Cortex of kidney (tissue), 1 donor: ENCODE measurements around the gene ECT2.
"Not testable (repeated sequence)": the region's sequence is repeated elsewhere in the genome, so short reads cannot be mapped to it uniquely, and the experiment has no call there.

Experiments used
- DNase-seq: peaks from one replicate; lab custom pipeline; 2025; lab: John Stamatoyannopoulos, UW

ECT2 gene

DNA sequence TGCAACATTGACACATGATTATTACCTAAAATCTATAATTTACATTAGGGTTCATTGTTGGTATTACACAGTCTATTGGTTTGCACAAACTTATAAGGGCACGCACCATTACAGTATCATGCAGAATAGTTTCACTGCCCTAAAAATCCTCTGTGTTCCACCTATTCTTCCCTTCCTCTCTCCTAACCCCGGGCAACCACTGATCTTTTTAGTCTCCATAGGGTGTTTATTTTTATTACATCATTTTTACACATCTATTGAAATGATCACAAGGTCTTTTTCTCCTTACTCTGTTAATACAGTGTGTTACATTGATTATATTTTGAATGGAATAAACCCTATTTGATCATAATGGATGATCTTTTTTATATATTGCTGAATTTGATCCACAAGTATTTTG is 15.5 kb upstream of the ECT2 start:
- DNase-seq, result no peak

DNA sequence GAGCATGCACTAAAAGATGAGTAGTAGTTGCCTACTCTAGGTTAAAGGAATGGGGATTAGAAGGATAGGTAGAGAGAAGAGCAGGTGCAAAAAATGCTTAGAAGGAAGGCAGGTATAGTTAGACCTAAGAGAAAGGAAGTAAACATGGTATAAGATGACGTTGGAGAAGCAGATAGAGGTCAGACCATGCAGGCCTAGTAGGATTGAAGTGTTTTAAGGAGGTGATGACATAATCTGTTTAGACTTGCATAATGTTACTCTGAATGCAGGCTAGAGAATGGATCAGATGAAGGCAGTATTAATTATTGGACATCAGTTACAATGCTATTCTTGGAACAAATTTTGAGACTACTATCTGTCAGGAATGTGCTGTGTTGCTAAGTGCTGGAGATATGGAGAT is 11.1 kb upstream of the ECT2 start:
- DNase-seq, result no peak

DNA sequence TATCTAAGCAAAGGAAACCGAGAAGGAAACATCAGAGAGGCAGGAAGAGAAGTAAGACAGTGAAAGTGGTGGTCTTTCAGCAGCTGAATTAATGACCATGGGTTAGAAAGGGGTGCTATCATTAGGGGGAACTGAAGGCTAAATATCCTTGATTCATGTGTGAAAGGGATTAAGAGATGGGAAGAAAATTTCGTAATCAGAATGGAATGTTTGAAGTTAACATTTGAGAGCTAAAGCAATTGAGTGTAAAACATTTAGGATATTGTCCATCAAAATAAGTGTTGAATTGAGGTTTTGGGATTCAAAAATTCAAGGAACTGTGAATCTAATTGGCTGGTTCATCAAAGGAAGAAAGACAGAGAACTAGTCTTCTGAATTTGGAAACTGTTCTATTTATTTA is 4.1 kb upstream of the ECT2 start:
- no peak for DNase-seq

DNA sequence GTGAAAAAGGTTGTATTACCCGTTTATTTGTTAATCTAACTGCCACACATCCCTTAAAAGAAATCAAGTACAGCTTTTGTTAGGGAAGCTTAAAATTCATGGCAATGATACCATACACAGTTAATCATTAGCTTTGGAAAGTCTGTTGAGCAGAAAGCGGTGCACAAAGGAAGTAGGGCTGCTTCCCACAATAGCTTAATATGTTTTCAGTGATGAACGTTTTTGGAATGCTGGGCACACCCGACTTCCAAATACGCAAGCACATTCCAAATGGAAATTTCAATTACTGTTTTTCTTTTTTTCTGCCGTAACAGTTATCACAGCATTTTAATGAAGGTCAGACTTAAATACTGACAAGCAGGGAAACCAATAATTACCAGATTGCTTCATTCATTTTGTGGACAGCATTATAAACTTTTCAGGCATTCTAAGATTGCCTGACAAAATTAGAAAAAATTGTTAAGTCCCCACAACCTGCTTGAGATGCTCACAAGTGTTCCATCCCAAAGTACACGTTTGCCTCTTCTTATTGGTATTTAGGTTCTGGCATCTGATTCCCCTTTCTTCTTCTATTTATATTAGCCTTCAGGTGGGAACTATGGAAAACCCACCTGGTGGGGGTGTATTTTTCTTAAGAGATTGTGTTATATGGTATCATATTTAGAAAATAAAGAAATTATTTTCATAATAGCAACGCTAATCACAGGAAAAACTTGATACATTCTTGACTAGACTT is 1.1 kb upstream of the ECT2 start:
- DNase-seq, result no peak

DNA sequence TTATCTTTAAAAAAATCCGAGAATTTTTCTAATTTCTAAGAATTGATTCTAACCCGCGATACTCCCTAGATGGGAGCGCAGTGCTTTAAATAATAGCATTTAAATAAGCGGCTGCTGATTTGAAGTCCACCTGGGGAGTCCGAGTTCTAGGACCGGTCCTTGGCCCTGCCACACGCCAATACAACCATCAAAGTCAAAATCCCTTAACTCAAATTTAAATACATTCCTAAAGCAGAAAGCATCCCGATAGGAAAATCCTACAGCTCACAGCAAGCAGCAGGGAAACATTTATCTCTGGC is 508 bp upstream of the ECT2 start:
- DNase-seq, result no peak

DNA sequence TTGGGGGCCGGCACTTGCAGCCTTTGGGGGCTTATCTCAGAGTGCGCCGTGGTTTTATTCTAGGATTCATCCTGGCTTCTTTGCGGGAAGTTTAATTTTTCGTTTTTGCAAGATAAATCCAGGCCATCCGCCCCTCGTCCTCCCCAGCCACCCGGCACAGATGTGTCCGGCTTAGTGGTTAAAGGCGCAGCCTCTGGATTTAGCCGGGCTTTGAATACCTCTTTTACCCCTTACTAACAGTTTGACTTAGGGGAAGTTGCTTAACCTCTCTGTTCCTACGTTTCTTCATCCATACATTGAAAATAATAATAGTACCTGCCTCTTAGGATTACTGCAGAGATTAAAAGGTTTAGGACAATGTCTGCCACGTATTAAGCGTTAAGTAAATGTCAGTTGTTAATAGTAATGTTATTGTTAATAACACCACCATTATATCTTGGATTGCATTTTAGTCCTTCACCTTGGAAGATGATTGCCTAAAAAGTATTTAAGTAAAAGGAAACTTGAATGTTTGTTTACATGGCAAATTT is 714 bp downstream of the ECT2 start:
- DNase-seq, result no peak

DNA sequence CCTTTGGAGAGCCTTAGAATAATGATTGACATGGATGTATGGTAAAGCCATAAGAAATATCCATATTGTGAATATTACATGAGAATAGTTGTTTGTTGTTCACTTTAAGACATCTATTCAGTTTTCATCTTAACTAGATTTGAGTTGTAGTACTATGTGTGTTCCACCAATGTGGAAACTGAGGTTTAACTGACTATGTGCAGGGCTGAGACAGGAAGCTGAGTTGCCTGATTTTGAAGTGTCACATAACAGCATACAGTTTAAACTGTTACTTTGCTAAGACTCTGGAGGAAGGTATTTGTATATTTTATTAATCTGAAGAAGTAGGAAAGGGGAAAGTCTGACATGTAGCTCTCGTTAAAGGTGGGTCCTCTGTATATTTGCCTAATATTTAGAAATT is 2.1 kb downstream of the ECT2 start:
- DNase-seq, result no peak

DNA sequence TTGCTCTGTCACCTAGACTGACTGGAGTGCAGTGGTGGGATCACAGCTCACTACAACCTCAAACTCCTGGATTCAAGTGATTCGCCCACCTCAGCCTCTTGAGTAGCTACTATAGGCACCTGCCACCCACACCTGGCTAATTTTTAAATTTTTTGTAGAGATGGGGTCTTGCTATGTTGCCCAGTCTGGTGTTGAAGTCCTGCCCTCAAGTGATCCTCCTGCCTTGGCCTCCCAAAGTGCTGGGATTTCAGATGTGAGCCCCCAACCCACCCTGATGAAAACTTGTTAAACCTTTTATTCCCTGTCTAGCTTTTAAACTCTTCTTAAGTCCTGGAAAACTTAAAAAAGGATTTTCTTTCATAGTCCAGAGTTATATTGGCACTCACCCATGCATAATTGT is 2.6 kb downstream of the ECT2 start:
- no peak for DNase-seq

DNA sequence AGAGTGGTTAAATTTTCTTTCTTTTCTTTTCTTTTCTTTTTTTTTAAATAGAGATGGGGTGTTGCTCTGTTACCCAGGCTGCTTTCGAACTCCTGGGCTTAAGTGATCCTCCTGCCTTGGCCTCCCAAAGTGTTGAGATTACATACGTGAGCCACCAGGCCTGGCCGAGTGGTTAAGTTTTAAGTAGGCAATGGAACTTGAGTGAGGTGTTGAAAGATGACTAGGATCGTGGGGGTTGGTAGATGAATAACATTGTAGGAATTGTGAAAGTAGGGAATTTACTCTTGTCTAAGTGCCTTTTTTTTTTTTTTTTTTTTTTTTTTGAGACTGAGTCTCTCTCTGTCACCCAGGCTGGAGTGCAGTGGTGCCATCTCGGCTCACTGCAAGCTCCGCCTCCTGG is 9.9 kb downstream of the ECT2 start:
- not testable (repeated sequence) for DNase-seq

DNA sequence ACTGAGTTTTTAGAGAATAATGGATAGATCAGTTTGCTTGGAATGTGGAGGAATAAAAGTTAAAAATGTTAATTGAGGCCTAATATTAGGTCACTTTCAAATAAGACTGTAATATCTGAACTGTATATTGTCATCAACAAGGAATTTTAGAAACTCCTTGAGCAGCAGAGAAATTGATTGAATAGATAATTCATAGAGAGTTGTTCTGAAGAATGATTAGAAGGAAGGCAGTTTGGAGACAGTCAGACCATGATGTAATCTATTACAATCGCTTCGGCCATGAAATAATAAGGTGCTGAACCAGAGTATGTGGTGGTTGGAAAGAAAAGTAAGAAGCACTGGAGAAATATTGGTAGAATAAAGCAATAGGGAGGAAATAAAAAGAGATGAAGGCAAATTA is 15.7 kb downstream of the ECT2 start:
- no peak for DNase-seq

DNA sequence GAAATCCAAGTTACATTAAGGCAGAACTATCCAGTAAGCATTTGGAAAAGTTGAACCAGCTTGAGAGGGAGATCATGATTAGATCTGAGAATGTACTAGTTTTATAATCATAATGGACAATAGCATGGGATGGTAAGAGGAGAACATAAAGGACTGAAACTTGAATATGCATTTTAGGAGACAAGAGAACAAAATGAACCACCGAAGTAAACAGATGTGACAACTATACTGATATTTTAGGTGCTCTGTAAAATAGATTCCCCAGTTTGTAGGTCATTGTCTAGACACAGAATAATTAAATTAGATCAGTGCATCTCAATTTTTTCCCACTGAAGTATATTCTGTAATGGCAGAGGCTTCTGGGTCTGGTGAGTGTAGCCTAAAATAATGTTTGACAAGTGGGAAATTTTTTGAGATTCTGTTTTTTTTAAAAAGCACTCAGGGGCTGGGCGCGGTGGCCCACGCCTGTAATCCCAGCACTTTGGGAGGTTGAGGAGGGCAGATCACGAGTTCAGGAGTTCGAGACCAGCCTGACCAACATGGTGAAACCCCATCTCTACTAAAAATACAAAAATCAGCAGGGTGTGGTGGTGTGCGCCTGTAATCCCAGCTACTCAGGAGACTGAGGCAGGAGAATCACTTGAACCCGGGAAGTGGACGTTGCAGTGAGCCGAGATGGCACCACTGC is 16.3 kb downstream of the ECT2 start:
- no peak for DNase-seq

DNA sequence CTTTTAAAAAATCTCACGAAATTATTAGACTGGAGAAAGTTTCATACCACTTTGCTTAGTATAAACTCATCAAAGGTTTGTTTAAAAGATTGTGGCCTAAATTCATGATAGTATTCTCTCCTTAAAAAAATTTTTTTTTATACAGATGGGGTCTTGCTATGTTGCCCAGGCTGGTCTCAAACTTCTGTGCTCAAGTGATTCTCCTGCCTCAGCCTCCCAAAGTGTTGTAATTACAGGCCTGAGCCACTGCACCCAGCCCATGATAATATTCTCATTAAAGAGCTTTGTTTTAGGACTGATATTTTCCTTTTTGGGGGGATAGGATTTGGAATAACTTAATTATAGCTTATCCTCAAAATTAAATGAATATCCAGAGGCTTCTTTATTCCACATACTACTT is 19.9 kb downstream of the ECT2 start:
- no peak for DNase-seq

DNA sequence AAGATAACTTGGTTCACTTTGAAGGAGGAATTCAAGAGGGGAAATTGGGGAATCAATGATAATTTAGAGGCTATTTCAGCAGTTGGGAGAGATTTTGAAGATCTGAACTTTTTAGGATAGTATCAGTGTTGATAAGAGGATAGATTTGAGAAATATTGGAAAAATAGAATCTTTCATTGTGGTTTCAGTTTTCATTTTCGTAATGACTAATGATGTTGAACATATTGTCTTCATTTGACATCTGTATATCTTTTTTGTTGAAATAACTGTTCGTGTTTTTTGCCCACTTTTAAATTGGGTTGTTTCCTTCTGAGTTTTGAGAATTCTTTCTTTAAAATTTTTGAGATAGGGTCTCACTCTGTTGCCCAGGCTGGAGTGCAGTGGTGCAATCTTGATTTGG is 21.1 kb downstream of the ECT2 start:
- no peak for DNase-seq

DNA sequence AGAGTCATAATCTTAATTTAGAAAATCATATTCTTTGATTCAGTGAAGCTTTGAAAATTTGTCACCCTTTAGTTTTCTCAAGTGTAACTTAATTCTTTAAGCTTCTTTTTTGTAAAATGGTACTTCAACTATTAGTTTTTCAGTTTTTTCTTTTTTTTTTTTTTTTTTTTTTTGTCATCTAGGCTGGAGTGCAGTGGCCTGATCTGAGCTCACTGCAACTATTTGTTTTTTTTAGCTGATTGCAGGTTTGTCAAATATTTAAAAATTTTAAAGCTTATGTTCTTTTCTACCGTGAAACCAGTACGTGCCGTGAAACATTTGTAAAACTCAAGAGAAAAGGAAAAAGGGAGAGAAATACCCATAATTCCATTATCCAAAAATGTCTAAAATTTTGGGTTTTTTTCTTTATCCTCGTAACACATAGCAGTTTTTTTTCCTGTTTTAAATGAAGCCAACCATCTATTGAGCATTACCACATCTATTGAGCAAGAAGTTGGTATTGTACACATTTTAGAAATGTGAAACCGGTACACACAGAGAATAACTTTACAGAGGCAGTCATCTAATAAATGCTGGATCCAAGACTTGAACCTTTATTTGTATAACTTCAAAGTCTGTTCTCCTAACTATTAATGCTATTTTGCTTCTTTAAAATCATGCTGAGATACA is 25.7 kb downstream of the ECT2 start:
- DNase-seq, result no peak

DNA sequence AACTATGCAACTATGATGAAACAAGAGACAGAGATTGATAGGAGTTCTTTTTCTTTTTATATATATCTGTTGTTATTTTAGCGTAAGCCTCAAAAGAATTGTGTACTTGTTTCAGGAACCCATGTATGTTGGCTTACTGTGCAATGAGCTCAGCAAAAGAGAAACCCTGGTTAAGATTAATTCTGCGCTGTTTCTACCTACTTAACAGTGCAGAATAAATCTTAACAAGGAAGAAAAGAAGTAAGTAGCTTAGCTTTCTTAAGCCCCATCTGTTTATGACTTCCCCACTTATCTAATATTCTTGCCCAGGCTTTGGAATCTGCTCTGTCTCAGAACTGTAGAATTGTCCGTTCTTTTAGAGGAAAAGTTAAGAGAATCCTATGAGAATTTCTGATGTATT is 27.4 kb downstream of the ECT2 start:
- no peak for DNase-seq

DNA sequence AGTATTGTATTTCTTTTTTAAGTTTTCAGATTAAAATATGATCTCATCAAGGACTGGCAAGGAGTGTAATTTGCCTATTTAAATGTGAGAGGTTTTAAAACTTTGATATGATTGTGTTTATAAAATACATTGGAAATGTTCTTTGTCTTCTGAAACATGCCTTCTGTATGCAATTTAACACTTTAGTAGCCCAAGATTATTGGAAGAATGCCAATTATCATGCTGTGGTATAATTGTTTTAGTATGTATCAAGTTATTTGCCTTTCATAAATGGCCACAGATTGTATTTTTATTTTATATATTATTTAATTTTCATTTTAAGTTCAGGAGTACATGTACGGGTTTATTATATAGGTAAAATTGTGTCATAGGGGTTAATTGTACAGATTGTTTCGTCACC is 31.7 kb downstream of the ECT2 start:
- DNase-seq, result no peak

DNA sequence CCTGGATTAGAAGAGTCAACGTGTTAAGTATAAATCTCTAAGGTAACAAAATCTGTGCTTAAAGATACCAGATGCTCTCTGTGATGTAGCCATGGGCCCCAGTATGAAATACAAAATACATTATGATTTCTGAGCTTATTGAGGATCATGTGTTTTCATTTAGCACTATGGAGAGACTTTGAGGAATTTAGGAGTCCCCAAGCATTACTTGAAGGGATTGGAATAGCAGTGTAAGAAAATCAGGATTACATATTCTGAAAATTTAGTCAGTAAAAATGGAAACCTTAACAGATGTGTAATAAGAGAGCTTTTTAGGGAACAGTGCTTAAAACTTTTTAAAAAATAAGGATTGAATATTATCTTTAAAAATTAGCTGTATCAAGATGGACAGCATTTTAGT is 35.5 kb downstream of the ECT2 start:
- no peak for DNase-seq

DNA sequence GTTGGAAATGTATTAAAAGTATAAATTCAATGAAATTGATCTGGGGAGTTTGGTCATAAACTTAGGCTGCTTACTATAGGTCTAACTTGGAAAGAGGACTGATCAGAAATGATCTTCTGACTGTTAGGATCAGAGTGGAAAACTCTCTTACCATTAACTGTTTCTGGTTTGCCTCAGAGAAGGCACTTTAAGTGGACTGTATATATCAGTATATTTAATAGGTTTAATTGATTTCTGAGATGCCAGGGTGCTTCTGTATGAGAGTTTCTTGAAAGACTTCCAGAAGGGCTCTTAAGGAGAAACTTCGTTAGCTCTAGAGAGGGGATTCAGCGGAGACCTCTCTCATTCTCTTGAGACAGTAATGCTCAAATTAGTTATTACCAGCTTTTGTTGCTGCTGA is 36.5 kb downstream of the ECT2 start:
- no peak for DNase-seq

DNA sequence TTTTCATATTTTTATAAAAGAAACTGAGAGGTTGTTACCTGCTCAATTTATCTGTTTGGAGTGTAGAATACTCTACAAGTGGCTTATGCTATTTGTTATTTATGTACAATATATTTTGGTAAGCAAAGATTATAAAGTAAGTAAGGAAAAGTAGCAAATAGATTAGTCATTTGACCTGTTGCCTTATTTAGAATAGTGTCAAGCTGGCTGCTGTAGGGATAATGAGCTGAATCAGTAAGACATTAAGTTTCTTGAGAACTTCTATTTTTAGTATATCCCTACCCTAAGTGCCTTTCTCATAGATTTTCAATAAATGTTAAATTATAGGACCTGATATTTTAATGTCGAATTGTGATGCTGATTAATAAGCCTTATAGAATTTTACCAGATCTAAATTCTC is 37.2 kb downstream of the ECT2 start:
- no peak for DNase-seq

DNA sequence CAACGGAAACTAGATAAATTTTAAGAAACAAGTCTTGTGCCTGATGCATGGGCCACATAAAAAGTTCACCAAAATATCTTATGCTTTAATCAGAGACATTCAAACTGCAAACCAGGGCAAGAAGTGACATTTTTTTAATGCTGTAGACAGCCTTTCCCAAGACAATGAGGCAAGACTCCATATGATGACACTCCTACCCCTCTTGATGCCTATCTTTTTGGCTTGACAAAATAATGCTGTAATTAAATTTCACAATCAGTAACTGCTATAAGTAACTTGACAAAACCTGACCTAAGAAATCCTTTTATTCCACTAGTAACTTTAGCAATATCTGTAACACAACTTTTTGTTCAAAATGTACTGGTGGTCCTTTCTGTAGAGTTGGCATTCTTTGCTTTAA is 48.7 kb downstream of the ECT2 start:
- no peak for DNase-seq

DNA sequence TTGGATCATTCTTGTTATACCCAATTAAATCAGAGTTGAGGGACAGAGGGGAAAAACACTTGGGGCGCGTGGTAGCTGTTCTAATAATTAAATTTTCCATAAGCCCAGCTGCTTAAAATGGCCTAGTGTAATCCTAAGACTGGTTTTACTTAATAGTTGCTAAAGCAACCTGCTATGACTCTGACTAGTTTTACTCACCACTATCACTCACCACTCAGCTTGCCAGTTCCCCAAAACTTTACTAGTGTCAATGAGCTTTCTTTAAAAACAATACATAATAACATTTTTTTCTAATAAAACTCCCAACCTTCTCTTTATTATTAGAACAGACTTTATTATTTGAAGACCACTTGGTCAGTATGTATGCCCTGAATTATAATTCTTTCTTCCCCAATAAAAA is 49.6 kb downstream of the ECT2 start:
- no peak for DNase-seq

DNA sequence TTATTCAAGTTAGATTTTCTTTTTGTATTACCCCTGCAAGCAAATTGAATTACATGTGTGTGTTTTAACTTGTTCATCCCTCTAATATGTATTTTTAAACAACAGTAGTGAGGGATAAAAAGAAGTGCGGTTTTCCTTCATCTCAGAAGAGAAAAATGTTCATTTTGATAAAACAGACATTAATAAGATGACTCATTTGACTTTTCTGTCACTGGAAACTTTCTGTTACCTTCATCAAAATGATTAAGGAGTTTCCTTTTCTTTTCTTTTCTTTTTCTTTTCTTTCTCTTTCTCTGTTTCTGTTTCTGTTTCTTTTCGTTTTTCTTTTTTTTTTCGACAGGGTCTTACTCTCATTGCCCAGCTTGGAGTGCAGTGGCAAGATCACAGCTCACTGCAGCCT is 53.0 kb downstream of the ECT2 start:
- no peak for DNase-seq

DNA sequence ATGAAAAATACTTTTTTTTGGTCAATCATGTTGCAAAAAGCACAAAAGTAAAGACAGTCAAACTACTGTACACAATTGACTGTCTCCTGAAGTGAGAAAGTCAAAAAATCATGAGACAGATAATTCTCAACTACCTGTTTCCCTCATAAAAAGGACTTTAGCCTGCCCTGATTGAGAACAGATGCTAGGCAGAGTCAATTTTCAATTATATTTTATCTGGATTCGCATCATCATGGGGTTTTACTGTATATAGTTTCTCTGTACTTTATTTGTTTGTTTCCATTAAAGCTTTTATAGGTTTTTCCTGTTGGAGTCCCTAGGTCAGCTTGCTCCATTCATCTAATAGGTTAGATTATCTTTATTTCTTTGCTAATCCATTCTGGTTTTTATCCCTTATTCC is 53.8 kb downstream of the ECT2 start:
- no peak for DNase-seq
